Spinal cord (tissue), 10 donors: ENCODE data around the gene TSPAN3. TPM values are rescaled to one million over a fixed set of nuclear protein-coding genes. Genes with fewer than 3 reads are reported as not detected.

Experiments used
- DNase-seq, 6 donors: peaks; one replicate each; pipeline versions ENCODE4 v3.0.0 to v3.0.0-alpha.2; 2013 to 2015; ENCODE audit warnings: low spot score in 6 of 6, low read depth in 4 of 6
- H3K27ac ChIP-seq: one replicate; pipeline ENCODE4 v1.5.1; 2013; ENCODE audit warnings: low read depth, low read length, control low read depth
- H3K27me3 ChIP-seq: one replicate; pipeline ENCODE4 v1.6.1; 2013; ENCODE audit warnings: low read length; ENCODE audit not compliant: control insufficient read depth, insufficient read depth
- H3K36me3 ChIP-seq: one replicate; pipeline ENCODE4 v1.6.1; 2013; ENCODE audit warnings: low read length; ENCODE audit not compliant: control insufficient read depth, insufficient read depth
- H3K4me1 ChIP-seq: one replicate; pipeline ENCODE4 v1.6.1; 2013; ENCODE audit warnings: low read length; ENCODE audit not compliant: control insufficient read depth, insufficient read depth
- H3K4me3 ChIP-seq: one replicate; pipeline ENCODE4 v1.5.1; 2013; ENCODE audit warnings: low read depth, low read length, control low read depth
- H3K9me3 ChIP-seq: one replicate; pipeline ENCODE4 v1.6.1; 2013; ENCODE audit warnings: low read length; ENCODE audit not compliant: control insufficient read depth, insufficient read depth
- WGBS: methylation state at CpG from one replicate; pipeline ENCODE4 v1.1.5; 2013; ENCODE audit warnings: missing lambda C conversion rate; ENCODE audit not compliant: insufficient coverage; 5-methylcytosine and 5-hydroxymethylcytosine counted together
- polyA plus RNA-seq, 2 donors: library from polyadenylated mRNA; unstranded; fragments of 120-200 nt; gene quantifications; one replicate each; pipeline ENCODE4 v1.2.1, GENCODE V29; 2013; ENCODE audit not compliant: insufficient read length in 2 of 2
- total RNA-seq, 2 donors: library from RNA; depleted of rRNA in 1 of 2; stranded (reverse); fragments of 120-200 nt in 1 of 2; fragments of >200 nt in 1 of 2; gene quantifications; one replicate each; pipeline versions ENCODE4 v1.2.3 to v1.2.4, GENCODE V29; 2013 to 2014
- donor health status: healthy.

Gene TSPAN3
- total and polyA plus RNA-seq, 4 donors, result 391 to 639 (median 545) TPM

- no peak for DNase-seq
- no peak overlapping the region for H3K27ac ChIP-seq
- H3K9me3 ChIP-seq, result no peaks in the 10 kb centered on the region
- H3K4me1 ChIP-seq, result peaks cover 35% of the 10 kb centered on the region
- H3K27me3 ChIP-seq, result no peaks in the 10 kb centered on the region
- no peak overlapping the region for H3K4me3 ChIP-seq
- WGBS, result 86% methylated on average over 6 of the region's 8 CpGs
- H3K36me3 ChIP-seq, result no peaks in the 10 kb centered on the region
Observed at GRCh38 chr15:76994001-76994400, 76.9 kb downstream of the TSPAN3 start.

GRCh38 chr15:76993114-76993725 is 77.7 kb downstream of the TSPAN3 start:
- Histone ChIP-seq H3K27ac (no peak overlapping the region), H3K4me3 (no peak overlapping the region), H3K4me1 (peaks cover 43% of the 10 kb centered on the region), H3K9me3 (no peaks in the 10 kb centered on the region), H3K36me3 (no peaks in the 10 kb centered on the region), H3K27me3 (no peaks in the 10 kb centered on the region)
- DNase-seq, result no peak
- 100% methylated on average over 1 of the region's 6 CpGs for WGBS

GRCh38 chr15:76991741-76992645 is 78.9 kb downstream of the TSPAN3 start:
- WGBS, result 89% methylated on average over 9 of the region's 9 CpGs
- no peaks in the 10 kb centered on the region for H3K27me3 ChIP-seq
- H3K27ac ChIP-seq, result no peak overlapping the region
- no peaks in the 10 kb centered on the region for H3K36me3 ChIP-seq
- H3K4me1 ChIP-seq, result peaks cover 44% of the 10 kb centered on the region
- H3K9me3 ChIP-seq, result no peaks in the 10 kb centered on the region
- no peak overlapping the region for H3K4me3 ChIP-seq
- DNase-seq, result no peak

Other genes starting within 250 kb of the TSPAN3 start
- 10 to 100 TPM; 33.2 to 70.3 TPM for gene SCAPER, start 165.8 kb downstream of the TSPAN3 start, total RNA-seq
- 10 to 100 TPM; 46.6 to 47.2 TPM for gene SCAPER, start 165.8 kb downstream of the TSPAN3 start, polyA plus RNA-seq
- gene RCN2, start 139.4 kb downstream of the TSPAN3 start, total RNA-seq, result 100 to 1,000 TPM in 1 of 2 donors, 10 to 100 TPM in 1; 64.1 to 103 TPM
- gene RCN2, start 139.4 kb downstream of the TSPAN3 start, polyA plus RNA-seq, result 100 to 1,000 TPM; 149 to 171 TPM
- 1 to 10 TPM; 1.4 to 3.3 TPM for gene PSTPIP1, start 76.0 kb downstream of the TSPAN3 start, total RNA-seq
- gene PSTPIP1, start 76.0 kb downstream of the TSPAN3 start, polyA plus RNA-seq, result 1 to 10 TPM; 1.4 to 2.0 TPM